AG09319 (cell line): ENCODE results near the gene SATB1.

Experiments used
- DNase-seq: peaks from one replicate; pipeline ENCODE4 v3.0.0-alpha.2; 2010; ENCODE audit warnings: low read depth; ENCODE audit errors: extremely low read depth
- CTCF ChIP-seq: IDR thresholded peaks from 2 replicates; pipeline ENCODE4 v1.5.1; 2011; ENCODE audit warnings: low read depth, mild to moderate bottlenecking, inconsistent platforms, low read length, moderate library complexity

SATB1 gene

GRCh38 chr3:18302517-18302916 is 122.6 kb downstream of the SATB1 start:
- TF ChIP-seq CTCF, result no peak
- DNase-seq, result no peak

GRCh38 chr3:18301781-18302180 is 123.4 kb downstream of the SATB1 start:
- TF ChIP-seq CTCF, result no peak

GRCh38 chr3:18300916-18301315 is 124.2 kb downstream of the SATB1 start:
- no peak for TF ChIP-seq CTCF
- DNase-seq, result no peak

More at GRCh38 chr3:18301781-18302180, 123.4 kb downstream of the SATB1 start:
- DNase-seq, result no peak

GRCh38 chr3:18297126-18297525 is 128.0 kb downstream of the SATB1 start:
- no peak for TF ChIP-seq CTCF

More at GRCh38 chr3:18297126-18297525, 128.0 kb downstream of the SATB1 start:
- no peak for DNase-seq
